DND-41 (cell line): ENCODE data around the gene CEP104.

Source experiments
- CTCF ChIP-seq: IDR thresholded peaks from 2 replicates; pipeline ENCODE4 v1.5.1; 2012; ENCODE audit warnings: borderline replicate concordance, low read length, moderate library complexity, mild to moderate bottlenecking; ENCODE audit not compliant: poor library complexity, severe bottlenecking; ENCODE audit errors: extremely low read depth
- EZH2 ChIP-seq: IDR thresholded peaks from 3 replicates; pipeline ENCODE4 v1.6.1; 2012; ENCODE audit warnings: borderline replicate concordance, low read depth, mild to moderate bottlenecking, moderate library complexity, low read length, inconsistent platforms; ENCODE audit not compliant: severe bottlenecking

GRCh38 chr1:3811595-3811911 is 45.5 kb downstream of the CEP104 start:
- TF ChIP-seq CTCF (no peak), EZH2 (no peak)
